GM12892 (cell line): ENCODE data around the gene FAM20C.

ENCODE experiments used
- POLR2A ChIP-seq: IDR thresholded peaks from 2 replicates; pipeline ENCODE4 v1.6.1; 2011; ENCODE audit warnings: low read depth, low read length, control low read depth
- POLR2AphosphoS5 ChIP-seq: IDR thresholded peaks from 2 replicates; pipeline ENCODE4 v1.6.1; 2011; ENCODE audit warnings: low read depth, low read length, control low read depth

- TF ChIP-seq POLR2A (no peak), POLR2AphosphoS5 (no peak)
Measured at GRCh38 chr7:276230-276835, 84.0 kb downstream of the FAM20C start.
